HUDEP-2 (cell line): Measurements from ENCODE around the gene SPRN.
"Not testable (repeated sequence)": the region's sequence is repeated elsewhere in the genome, so short reads cannot be mapped to it uniquely, and the experiment has no call there.

ENCODE experiments used
- DNase-seq, 76 experiments: peaks; one replicate each; lab custom pipeline; 2025; ENCODE audit not compliant: unreplicated experiment in 76 of 76; lab: John Stamatoyannopoulos, UW

Gene SPRN

DNA sequence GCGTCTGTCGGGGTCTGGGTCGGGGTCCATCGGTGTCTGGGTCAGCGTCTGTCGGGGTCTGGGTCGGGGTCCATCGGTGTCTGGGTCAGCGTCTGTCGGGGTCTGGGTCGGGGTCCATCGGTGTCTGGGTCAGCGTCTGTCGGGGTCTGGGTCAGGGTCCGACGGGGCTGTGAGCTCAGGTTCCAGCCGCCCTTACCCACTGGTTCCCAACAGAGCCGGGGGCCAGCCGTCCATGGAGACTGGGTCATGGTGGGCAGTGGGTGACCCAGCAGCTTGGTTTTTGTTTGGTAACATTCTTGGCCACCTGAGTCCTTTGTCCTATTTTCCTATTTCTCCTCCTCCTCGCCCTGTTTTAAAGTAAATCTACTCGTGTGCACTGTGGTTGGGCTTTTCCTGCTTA is 16.9 kb upstream of the SPRN start:
- not testable (repeated sequence) for DNase-seq

DNA sequence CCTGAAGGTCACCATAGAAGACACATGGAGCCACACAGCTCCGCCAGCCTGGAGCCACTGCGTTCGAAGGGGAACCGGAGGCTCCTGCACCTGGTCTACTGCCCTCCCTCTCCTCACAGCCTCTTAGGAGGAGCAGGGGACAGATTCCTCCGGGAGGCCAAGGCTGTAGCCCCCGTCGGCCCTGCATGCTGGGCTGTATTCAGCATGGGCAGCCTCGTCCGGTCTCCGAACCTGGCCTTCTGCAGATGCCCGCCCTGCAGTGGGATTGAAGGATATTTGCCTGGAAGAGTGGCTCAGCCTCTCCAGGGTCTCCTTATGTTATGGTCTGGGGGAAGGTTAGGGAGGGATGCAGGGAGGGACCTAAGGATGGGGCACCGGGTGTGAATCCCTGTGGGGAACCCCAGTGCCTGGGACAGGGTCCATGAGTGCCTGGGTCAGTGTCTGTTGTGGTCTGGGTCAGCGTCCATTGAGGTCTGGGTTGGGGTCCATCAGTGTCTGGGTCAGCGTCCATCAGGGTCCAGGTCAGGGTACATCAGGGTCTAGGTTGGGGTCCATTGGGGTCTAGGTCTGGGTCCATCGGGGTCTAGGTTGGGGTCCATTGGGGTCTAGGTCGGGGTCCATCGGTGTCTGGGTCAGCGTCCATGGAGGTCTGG is 16.3 kb upstream of the SPRN start:
- DNase-seq: no peak

DNA sequence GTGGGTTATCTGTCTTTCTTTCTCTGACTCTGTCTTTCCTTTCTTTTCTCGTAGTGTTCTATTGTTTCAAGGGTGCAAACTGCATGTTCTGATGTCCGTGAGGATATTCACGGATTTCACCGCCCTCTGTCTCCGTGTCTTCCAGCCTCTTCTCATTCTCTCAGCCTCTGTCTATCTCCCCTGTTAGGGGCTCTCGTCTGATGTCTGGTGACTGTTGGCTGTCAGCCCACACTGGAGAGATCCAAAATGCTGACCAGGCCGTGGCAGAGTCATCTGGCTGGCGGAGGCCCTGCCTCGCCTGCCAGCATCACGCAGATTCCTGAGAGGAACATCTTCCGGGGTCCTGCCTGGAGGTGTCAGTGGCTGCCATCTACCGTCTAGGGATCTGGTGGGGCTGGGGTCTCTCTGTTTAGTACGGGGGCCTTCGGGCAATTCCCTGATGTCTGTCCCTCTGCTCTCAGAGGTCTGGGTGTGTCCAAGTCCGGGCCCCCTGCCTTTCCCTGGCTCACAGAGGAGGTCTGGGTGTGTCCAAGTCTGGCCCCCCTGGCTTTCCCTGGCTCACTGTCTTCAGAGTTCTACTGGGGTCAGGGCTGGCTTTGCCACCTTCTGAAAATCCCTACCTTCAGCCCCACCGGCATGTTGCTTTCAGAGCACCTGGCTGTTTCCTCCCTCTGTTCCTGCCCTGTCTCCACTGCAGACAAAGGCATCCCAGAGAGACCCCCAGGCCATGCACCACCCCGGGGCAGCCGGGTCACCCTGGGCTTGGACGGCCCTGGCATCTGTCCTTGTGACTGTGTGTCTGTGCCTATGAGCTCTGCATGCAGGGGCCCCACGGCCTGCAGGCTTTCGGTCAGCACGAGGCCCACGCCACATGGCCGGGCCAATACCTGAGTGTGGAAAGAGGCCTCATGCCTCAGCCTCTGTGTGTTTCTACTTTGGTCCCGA is 15.4 kb upstream of the SPRN start:
- no peak for DNase-seq

DNA sequence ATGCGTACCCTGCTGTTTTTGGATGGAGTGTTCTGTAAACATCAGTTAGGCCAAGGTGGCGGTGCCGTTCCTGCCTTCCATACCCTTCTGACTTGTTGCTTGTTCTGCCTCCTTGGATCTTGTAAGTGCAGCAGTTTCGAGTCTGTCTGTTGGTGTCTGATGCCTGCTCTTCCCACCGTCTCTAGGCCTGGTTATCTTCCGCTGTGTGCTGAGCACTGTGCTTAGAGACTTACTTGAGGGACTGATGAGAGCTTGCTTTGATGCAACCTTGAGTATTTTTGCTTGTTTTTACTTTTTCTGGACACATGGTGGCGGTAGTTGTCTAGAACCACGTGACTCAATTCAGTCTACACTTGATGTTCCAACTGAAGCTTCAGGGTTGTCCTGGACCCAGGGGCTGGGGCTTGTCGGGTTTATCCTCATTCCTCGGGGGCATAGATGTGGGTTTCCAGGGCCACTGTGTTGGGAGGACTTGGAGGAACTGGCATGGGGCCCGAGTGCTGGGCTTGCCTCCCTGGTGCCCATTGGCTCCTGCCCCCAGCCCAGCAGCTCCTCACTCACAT is 14.4 kb upstream of the SPRN start:
- peak in 18 of 76 experiments; percentile 7 to 48 (median 24) for DNase-seq

- DNase-seq: not testable (repeated sequence)
Observed at GRCh38 chr10:133432789-133433188, 8.4 kb upstream of the SPRN start.

DNA sequence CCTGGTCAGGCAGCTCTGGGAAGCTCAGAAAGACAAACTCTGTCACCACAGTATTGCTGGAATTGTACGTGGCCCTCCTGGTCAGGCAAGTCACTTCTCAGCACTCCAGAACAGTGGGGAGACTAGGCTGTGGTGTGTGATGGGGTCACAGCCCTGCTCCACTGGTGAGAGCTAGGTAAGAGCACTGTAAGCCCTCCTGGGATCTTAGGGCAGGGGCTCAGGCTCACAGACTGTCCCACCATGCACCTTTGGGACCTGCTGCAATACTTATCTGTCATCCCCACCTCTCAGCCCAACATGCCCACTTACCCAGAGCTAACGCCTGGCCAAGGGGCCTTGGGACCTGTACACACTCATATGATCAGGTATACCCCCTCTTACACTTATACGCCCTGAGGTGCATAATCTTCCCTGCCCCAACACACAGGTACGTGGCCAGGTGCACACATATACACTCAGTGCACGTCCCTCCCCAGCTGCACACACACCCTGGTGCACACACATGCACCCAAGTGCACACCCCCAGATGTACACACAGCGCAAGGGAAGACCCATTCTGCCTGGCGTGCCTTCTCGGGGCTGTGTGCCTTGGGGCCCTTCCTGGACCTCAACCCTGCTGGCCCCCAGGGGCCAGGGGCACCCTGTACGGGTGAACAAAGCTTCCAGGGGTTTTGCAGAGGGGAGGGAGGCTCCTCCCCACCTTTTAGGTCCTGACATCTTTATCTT is 7.6 kb upstream of the SPRN start:
- DNase-seq: not testable (repeated sequence)

- not testable (repeated sequence) for DNase-seq
Observed at GRCh38 chr10:133429571-133429970, 5.1 kb upstream of the SPRN start.

DNA sequence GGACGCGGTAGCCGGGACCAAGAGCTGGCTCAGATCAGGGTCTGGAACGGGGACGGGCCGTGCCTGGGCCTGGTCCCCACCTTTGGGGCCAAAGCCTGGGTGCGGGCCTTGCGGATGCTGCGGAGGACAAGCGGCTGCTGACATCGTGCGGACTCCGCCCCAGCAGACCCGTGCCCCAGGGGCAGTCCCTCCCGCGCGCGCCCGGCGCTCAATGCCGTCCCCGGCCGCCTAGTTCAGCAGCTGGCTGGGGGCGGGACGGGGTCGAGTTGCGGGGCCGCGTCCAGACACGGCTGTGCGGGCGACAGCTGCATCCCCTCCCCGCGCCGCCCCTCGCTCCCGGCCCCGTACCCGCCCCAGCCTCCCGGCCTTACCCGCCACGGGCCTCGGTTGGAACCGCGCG is 323 bp downstream of the SPRN start:
- not testable (repeated sequence) for DNase-seq

GRCh38 chr10:133422807-133423771 is 1.3 kb downstream of the SPRN start:
- DNase-seq: no peak

GRCh38 chr10:133422223-133422806 is 2.1 kb downstream of the SPRN start:
- no peak for DNase-seq

GRCh38 chr10:133421336-133422222 is 2.8 kb downstream of the SPRN start:
- no peak for DNase-seq

DNA sequence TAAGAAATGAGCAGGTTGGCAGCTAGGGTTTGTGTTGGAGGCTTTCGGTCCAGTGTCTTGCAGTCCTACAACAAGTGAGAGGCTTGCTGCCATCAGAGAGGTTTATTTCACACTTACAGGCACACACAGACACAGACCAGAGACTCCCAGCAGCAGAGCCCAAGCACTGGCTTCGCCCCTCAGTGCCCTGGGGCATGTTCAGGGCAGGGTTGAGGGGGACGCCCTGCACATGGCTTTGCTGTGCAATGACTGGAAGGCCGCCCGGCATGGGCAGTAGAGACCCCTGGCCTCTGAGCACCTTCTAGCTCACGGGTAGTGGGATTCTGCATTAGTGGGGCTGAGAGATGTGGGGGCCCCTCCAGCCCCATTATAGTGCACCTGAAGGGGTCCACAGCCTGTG is 3.8 kb downstream of the SPRN start:
- DNase-seq: no peak

DNA sequence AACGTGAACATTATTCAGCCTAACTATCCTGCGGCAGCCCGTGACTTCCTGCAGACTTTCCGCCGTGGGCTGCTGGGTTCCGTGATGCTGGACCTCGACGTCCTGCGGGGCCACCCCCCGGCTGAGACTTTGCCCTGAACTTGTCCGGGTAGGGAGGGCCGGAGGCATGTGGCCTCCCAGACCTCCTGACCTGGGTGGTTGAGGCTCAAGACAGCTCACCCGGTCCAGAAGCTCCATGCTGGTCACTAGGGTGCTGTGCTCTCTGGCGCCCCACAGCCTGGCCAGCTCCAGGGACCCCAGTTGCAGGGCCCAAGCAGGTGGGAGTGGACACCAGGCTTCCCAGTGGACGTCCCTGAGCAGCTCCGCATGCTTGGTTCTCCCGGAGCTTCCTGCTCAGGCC is 4.4 kb downstream of the SPRN start:
- no peak for DNase-seq

DNA sequence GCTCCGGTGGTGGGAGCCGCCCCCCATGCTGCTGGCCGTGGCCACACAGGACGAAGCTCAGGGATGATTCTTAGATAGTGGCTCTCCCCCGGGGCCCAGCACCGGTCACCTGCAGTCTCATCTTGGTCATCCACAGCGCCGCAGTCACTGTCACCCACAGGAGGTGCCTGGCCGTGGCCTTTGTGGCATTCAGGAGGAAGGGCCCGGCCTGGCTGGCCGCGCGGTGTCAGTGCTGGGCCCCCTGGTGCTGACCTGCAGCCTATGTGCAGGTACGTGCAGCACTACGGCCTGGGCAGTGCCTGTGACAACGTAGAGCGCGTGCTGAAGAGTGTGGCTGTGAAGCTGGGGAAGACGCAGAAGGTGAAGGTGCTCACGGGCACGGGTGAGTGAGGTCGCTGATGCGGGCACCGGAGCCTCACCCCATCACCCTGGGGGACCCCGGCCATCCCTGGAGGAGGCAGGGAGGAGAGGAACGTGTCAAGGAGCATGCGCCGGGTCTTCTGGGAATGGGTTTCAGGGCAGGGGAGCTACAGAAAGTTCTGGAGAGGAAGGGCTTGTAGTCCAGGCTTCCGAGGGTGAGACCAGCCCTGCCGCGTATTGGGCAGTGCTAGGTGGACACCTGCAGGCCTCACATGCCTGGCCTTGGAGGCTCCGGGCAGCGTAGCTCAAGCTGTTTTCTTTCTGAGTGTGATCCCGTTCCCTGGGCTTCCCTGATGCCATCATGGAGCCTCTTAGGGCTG is 5.0 kb downstream of the SPRN start:
- no peak for DNase-seq

GRCh38 chr10:133418289-133418993 is 6.0 kb downstream of the SPRN start:
- no peak for DNase-seq

- peak in 2 of 76 experiments; percentile 3 to 19 for DNase-seq
Observed at GRCh38 chr10:133415752-133416151, 8.7 kb downstream of the SPRN start.

GRCh38 chr10:133414401-133414800 is 10.0 kb downstream of the SPRN start:
- DNase-seq: not testable (repeated sequence)
